Vagina (tissue), 2 donors: ENCODE measurements around the gene LRRC59. TPM values are rescaled to one million over a fixed set of nuclear protein-coding genes. Genes with fewer than 3 reads are reported as not detected.

Experiments
- DNase-seq, 2 donors: peaks; one replicate each; pipeline ENCODE4 v3.0.0-alpha.2; 2017; ENCODE audit errors: extremely low spot score in 2 of 2
- H3K27ac ChIP-seq: fragments of 200-600 bp; sonication (generic); one replicate; pipeline ENCODE4 v1.5.1; 2019
- H3K27me3 ChIP-seq: fragments of 200-600 bp; sonication (generic); one replicate; pipeline ENCODE4 v1.5.1; 2019
- H3K36me3 ChIP-seq, 2 donors: fragments of 200-600 bp; sonication (generic); one replicate each; pipeline ENCODE4 v1.5.1; 2017 to 2019
- H3K4me1 ChIP-seq: fragments of 200-600 bp; sonication (generic); one replicate; pipeline ENCODE4 v1.5.1; 2019
- H3K4me3 ChIP-seq, 2 donors: fragments of 200-600 bp; sonication (generic); 1 replicate in 1 of 2; 2 replicates in 1 of 2; pipeline ENCODE4 v1.5.1; 2016 to 2019
- H3K9me3 ChIP-seq: fragments of 200-600 bp; sonication (generic); one replicate; pipeline ENCODE4 v1.5.1; 2019
- POLR2A ChIP-seq, 2 donors: fragments of 450-650 bp; IDR thresholded peaks; one replicate each; pipeline ENCODE4 v1.6.1; 2017; ENCODE audit warnings: antibody characterized with exemption in 2 of 2, mild to moderate bottlenecking in 2 of 2, moderate library complexity in 2 of 2
- POLR2AphosphoS5 ChIP-seq, 2 donors: sonication (generic); formaldehyde crosslinking; IDR thresholded peaks; one replicate each; pipeline ENCODE4 v1.9.0; 2017; ENCODE audit warnings: antibody characterized with exemption in 2 of 2, mild to moderate bottlenecking in 2 of 2, low read depth in 1 of 2; ENCODE audit not compliant: insufficient read depth in 1 of 2
- intact Hi-C: fragments of 100-400 bp; cut with DNase I; formaldehyde crosslinking; loops from one replicate; pipeline ENCODE4 v1.15.1; 2023
- total RNA-seq: library from RNA; depleted of rRNA; stranded (reverse); fragments of >200 nt; gene quantifications from one replicate; pipeline ENCODE4 v1.2.3, GENCODE V29; 2016
- TF ChIP-seq, protein P1 (sequence below), 3 experiments: fragments of 450-650 bp in 2 of 3; fragments of 200-600 bp in 1 of 3; sonication (generic) in 1 of 3; IDR thresholded peaks; one replicate each; pipeline ENCODE4 v1.5.1; 2017 to 2019; ENCODE audit warnings: antibody characterized with exemption in 3 of 3, mild to moderate bottlenecking in 2 of 3, moderate library complexity in 2 of 3

LRRC59 gene
- total RNA-seq, 1 donor from 2014 or later: 49.6 TPM

DNA sequence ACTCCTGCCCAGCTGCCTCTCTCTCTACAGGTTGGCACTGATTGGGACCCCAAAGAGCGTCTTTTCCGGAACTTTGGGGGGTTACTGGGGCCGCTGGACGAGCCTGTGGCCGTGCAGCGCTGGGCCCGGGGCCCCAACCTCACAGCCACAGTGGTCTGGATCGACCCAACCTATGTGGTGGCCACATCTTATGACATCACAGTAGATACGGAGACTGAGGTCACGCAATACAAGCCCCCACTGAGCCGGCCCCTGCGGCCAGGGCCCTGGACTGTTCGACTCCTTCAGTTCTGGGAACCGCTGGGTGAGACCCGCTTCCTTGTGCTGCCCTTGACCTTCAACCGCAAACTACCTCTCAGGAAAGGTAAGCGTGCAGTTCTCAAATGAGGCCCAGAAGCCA lies 39.1 kb downstream of the LRRC59 start:
- no peak for DNase-seq
- Histone ChIP-seq H3K27ac (no peak overlapping the region), H3K9me3 (no peaks in the 10 kb centered on the region), H3K4me3 (no peak overlapping the region), H3K4me1 (peaks cover 9% of the 10 kb centered on the region), H3K36me3 (peaks cover 0 to 60% of the 10 kb centered on the region in 2 donors), H3K27me3 (no peaks in the 10 kb centered on the region)
- TF ChIP-seq, protein P1, sequence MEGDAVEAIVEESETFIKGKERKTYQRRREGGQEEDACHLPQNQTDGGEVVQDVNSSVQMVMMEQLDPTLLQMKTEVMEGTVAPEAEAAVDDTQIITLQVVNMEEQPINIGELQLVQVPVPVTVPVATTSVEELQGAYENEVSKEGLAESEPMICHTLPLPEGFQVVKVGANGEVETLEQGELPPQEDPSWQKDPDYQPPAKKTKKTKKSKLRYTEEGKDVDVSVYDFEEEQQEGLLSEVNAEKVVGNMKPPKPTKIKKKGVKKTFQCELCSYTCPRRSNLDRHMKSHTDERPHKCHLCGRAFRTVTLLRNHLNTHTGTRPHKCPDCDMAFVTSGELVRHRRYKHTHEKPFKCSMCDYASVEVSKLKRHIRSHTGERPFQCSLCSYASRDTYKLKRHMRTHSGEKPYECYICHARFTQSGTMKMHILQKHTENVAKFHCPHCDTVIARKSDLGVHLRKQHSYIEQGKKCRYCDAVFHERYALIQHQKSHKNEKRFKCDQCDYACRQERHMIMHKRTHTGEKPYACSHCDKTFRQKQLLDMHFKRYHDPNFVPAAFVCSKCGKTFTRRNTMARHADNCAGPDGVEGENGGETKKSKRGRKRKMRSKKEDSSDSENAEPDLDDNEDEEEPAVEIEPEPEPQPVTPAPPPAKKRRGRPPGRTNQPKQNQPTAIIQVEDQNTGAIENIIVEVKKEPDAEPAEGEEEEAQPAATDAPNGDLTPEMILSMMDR (IDR thresholded peaks at IDR 0.05): no peak
- TF ChIP-seq POLR2A (IDR thresholded peaks at IDR 0.05) (no peak), POLR2AphosphoS5 (IDR thresholded peaks at IDR 0.05; ENCODE audit: insufficient read depth in 1 of 2, low read depth in 1 of 2) (no peak)
- intact Hi-C loops: loop anchor here (10.0 kb wide), 1 partner anchor 117 kb away; the partner anchor contains the start of gene RSAD1

DNA sequence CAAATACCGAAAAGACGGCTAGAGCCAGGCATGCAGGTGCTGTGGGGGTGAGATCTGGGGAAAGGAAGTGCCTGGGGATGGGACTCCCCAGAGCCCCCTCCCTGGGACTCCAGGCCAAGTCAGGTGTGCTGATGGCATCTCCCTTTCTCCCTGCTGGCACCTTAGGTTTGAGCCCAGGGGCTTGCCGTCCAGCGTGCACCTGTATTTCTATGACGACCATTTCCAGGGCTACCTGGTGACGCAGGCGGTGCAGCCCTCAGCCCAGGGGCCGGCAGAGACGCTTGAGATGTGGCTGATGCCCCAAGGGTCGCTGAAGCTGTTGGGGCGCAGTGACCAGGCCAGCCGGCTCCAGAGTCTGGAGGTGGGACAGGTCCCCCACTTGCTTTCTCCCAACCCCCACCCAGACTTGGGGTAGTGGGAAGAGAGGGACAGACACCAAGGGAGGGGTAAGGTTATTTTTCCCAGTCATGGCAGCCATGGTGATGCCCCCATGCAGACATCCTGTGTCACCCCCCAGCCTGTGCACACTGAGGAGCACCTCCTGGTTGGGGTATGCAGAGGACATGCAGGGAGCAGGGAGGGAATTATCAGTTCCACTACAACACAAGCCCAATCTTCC lies 40.3 kb downstream of the LRRC59 start:
- no peak for DNase-seq
- no peak overlapping the region for H3K27ac ChIP-seq
- peaks cover 5% of the 10 kb centered on the region for H3K4me1 ChIP-seq
- intact Hi-C loops: loop anchor here (10.0 kb wide), 1 partner anchor 118 kb away; the partner anchor contains the start of gene RSAD1
- peaks cover 0 to 60% of the 10 kb centered on the region in 2 donors for H3K36me3 ChIP-seq
- H3K9me3 ChIP-seq: no peaks in the 10 kb centered on the region
- no peak overlapping the region for H3K4me3 ChIP-seq
- H3K27me3 ChIP-seq: no peaks in the 10 kb centered on the region
- TF ChIP-seq POLR2A (IDR thresholded peaks at IDR 0.05): no peak
- no peak for TF ChIP-seq POLR2AphosphoS5 (IDR thresholded peaks at IDR 0.05; ENCODE audit: insufficient read depth in 1 of 2, low read depth in 1 of 2)
- TF ChIP-seq, protein P1 (IDR thresholded peaks at IDR 0.05): no peak

GRCh38 chr17:50356418-50356817 lies 40.9 kb downstream of the LRRC59 start:
- no peak for TF ChIP-seq POLR2A (IDR thresholded peaks at IDR 0.05)
- TF ChIP-seq, protein P1 (IDR thresholded peaks at IDR 0.05): no peak
- no peak for TF ChIP-seq POLR2AphosphoS5 (IDR thresholded peaks at IDR 0.05; ENCODE audit: insufficient read depth in 1 of 2, low read depth in 1 of 2)
- intact Hi-C loops: loop anchor here (10.0 kb wide), 1 partner anchor 118 kb away; the partner anchor contains the start of gene RSAD1
- no peak for DNase-seq
- no peak overlapping the region for H3K4me3 ChIP-seq
- H3K36me3 ChIP-seq: peaks cover 0 to 60% of the 10 kb centered on the region in 2 donors
- H3K4me1 ChIP-seq: peaks cover 8% of the 10 kb centered on the region
- H3K9me3 ChIP-seq: no peaks in the 10 kb centered on the region
- no peaks in the 10 kb centered on the region for H3K27me3 ChIP-seq
- H3K27ac ChIP-seq: no peak overlapping the region

- H3K9me3 ChIP-seq: no peaks in the 10 kb centered on the region
- H3K4me1 ChIP-seq: peaks cover 8% of the 10 kb centered on the region
- intact Hi-C loops: loop anchor here (10.0 kb wide), 1 partner anchor 119 kb away; the partner anchor contains the start of gene RSAD1
- no peaks in the 10 kb centered on the region for H3K27me3 ChIP-seq
- DNase-seq: no peak
- H3K4me3 ChIP-seq: no peak overlapping the region
- TF ChIP-seq POLR2A (IDR thresholded peaks at IDR 0.05) (no peak), POLR2AphosphoS5 (IDR thresholded peaks at IDR 0.05; ENCODE audit: insufficient read depth in 1 of 2, low read depth in 1 of 2) (no peak)
- TF ChIP-seq, protein P1 (IDR thresholded peaks at IDR 0.05): no peak
- H3K27ac ChIP-seq: no peak overlapping the region
- H3K36me3 ChIP-seq: peaks cover 0 to 60% of the 10 kb centered on the region in 2 donors
Observed at GRCh38 chr17:50355701-50356341, 41.5 kb downstream of the LRRC59 start.

- Histone ChIP-seq H3K27me3 (no peaks in the 10 kb centered on the region), H3K27ac (no peak overlapping the region), H3K4me1 (peaks cover 8% of the 10 kb centered on the region), H3K36me3 (peaks cover 0 to 60% of the 10 kb centered on the region in 2 donors), H3K4me3 (no peak overlapping the region), H3K9me3 (no peaks in the 10 kb centered on the region)
- TF ChIP-seq POLR2AphosphoS5 (IDR thresholded peaks at IDR 0.05; ENCODE audit: insufficient read depth in 1 of 2, low read depth in 1 of 2) (no peak), POLR2A (IDR thresholded peaks at IDR 0.05) (no peak)
- TF ChIP-seq, protein P1 (IDR thresholded peaks at IDR 0.05): no peak
- intact Hi-C loops: loop anchor here (10.0 kb wide), 1 partner anchor 119 kb away; the partner anchor contains the start of gene RSAD1
- DNase-seq: no peak
Observed at GRCh38 chr17:50355336-50355700, 42.0 kb downstream of the LRRC59 start.
